Testis (tissue), 3 donors: Measurements from ENCODE around the gene PRSS12. TPM values are rescaled to one million over a fixed set of nuclear protein-coding genes. Genes with fewer than 3 reads are reported as not detected.
"Not testable (repeated sequence)": the region's sequence is repeated elsewhere in the genome, so short reads cannot be mapped to it uniquely, and the experiment has no call there.

Experiments used
- DNase-seq: peaks from one replicate; pipeline ENCODE4 v3.0.0-alpha.2; 2019
- H3K27ac ChIP-seq, 2 donors: fragments of 200-600 bp; sonication (generic); one replicate each; pipeline ENCODE4 v1.5.1; 2019
- H3K27me3 ChIP-seq: fragments of 200-600 bp; sonication (generic); one replicate; pipeline ENCODE4 v1.5.1; 2019
- H3K36me3 ChIP-seq: fragments of 200-600 bp; sonication (generic); one replicate; pipeline ENCODE4 v1.5.1; 2017; ENCODE audit warnings: low read depth; ENCODE audit errors: missing control alignments
- H3K4me1 ChIP-seq: fragments of 200-600 bp; sonication (generic); one replicate; pipeline ENCODE4 v1.5.1; 2019
- H3K4me3 ChIP-seq, 2 donors: fragments of 200-600 bp; sonication (generic); one replicate each; pipeline ENCODE4 v1.5.1; 2017 to 2019
- H3K9me3 ChIP-seq: fragments of 200-600 bp; sonication (generic); one replicate; pipeline ENCODE4 v1.5.1; 2017
- CTCF ChIP-seq, 3 experiments: fragments of 450-650 bp in 2 of 3; fragments of 200-600 bp in 1 of 3; sonication (generic) in 1 of 3; IDR thresholded peaks; one replicate each; pipeline ENCODE4 v1.5.1; 2016 to 2019; ENCODE audit warnings: antibody characterized with exemption in 3 of 3, mild to moderate bottlenecking in 2 of 3, moderate library complexity in 1 of 3
- POLR2A ChIP-seq: fragments of 450-650 bp; IDR thresholded peaks from one replicate; pipeline ENCODE4 v1.6.1; 2017; ENCODE audit warnings: antibody characterized with exemption, mild to moderate bottlenecking, moderate library complexity
- WGBS, 2 donors: methylation state at CpG; one replicate each; pipeline ENCODE4 v1.1.5; 2018; 5-methylcytosine and 5-hydroxymethylcytosine counted together
- intact Hi-C: fragments of 100-400 bp; cut with DNase I; formaldehyde crosslinking; loops from one replicate; pipeline ENCODE4 v1.15.1; 2023; ENCODE audit warnings: low total_unique reads
- polyA plus RNA-seq: library from polyadenylated mRNA; stranded (reverse); fragments of 350-450 nt; fragmentation: Illumina TruSeq; extraction: RNeasy Lipid Tissue Mini Kit (QIAGEN cat#74804); gene quantifications from one replicate; pipeline ENCODE4 v1.2.3, GENCODE V29; 2014; ENCODE audit warnings: low read depth, low replicate concordance; ENCODE audit not compliant: insufficient read depth
- total RNA-seq, 2 donors: library from RNA; depleted of rRNA; stranded (reverse); fragments of >200 nt; gene quantifications; one replicate each; pipeline ENCODE4 v1.2.3, GENCODE V29; 2016

PRSS12 gene
- total and polyA plus RNA-seq, 3 donors from 2014 or later = 33.9 to 65.4 (median 41.5) TPM

- H3K36me3 ChIP-seq = no peaks in the 10 kb centered on the region
- H3K4me3 ChIP-seq = no peak overlapping the region
- TF ChIP-seq CTCF (IDR thresholded peaks at IDR 0.05) = no peak
- H3K27me3 ChIP-seq = no peaks in the 10 kb centered on the region
- DNase-seq = no peak
- H3K9me3 ChIP-seq = no peaks in the 10 kb centered on the region
- 51 to 62% methylated on average over 5 of the region's 5 CpGs for WGBS, 2 donors
- peaks cover 24% of the 10 kb centered on the region for H3K4me1 ChIP-seq
- intact Hi-C loops = no loop called here
- peak overlapping the region; percentile 52 to 71 for H3K27ac ChIP-seq
Observed at GRCh38 chr4:118396881-118397622, 44.2 kb upstream of the PRSS12 start.

- intact Hi-C loops = no loop called here
- H3K27me3 ChIP-seq = no peaks in the 10 kb centered on the region
- TF ChIP-seq CTCF (IDR thresholded peaks at IDR 0.05) = no peak
- TF ChIP-seq POLR2A = no peak
- H3K36me3 ChIP-seq = no peaks in the 10 kb centered on the region
- peak overlapping the region in 1 of 2 donors; percentile 71 for H3K27ac ChIP-seq
- no peaks in the 10 kb centered on the region for H3K9me3 ChIP-seq
- 50 to 56% methylated on average over 3 of the region's 3 CpGs for WGBS, 2 donors
- peaks cover 24% of the 10 kb centered on the region for H3K4me1 ChIP-seq
- no peak for DNase-seq
- no peak overlapping the region for H3K4me3 ChIP-seq
Observed at GRCh38 chr4:118395057-118395644, 42.3 kb upstream of the PRSS12 start.

- H3K9me3 ChIP-seq, H3K36me3 ChIP-seq, DNase-seq, intact Hi-C loops, H3K4me3 ChIP-seq, H3K27me3 ChIP-seq: not testable (repeated sequence)
- peaks cover 17% of the 10 kb centered on the region for H3K4me1 ChIP-seq
- H3K27ac ChIP-seq = peak overlapping the region in 1 of 2 donors; percentile 35
- 91 to 92% methylated on average over 3 to 5 of the region's 5 CpGs for WGBS, 2 donors
Observed at GRCh38 chr4:118392509-118392908, 39.7 kb upstream of the PRSS12 start.

GRCh38 chr4:118390121-118390520, 37.3 kb upstream of the PRSS12 start:
- H3K27ac ChIP-seq = no peak overlapping the region
- no peaks in the 10 kb centered on the region for H3K27me3 ChIP-seq
- no peak for DNase-seq
- no peaks in the 10 kb centered on the region for H3K36me3 ChIP-seq
- no peak overlapping the region for H3K4me3 ChIP-seq
- H3K4me1 ChIP-seq = no peaks in the 10 kb centered on the region
- TF ChIP-seq CTCF (IDR thresholded peaks at IDR 0.05) (no peak), POLR2A (no peak)
- no peaks in the 10 kb centered on the region for H3K9me3 ChIP-seq
- WGBS, 2 donors = 73 to 79% methylated on average over 2 of the region's 2 CpGs
- intact Hi-C loops = no loop called here

- intact Hi-C loops = no loop called here
- Histone ChIP-seq H3K4me3 (no peak overlapping the region), H3K27ac (no peak overlapping the region), H3K36me3 (no peaks in the 10 kb centered on the region), H3K9me3 (no peaks in the 10 kb centered on the region), H3K27me3 (no peaks in the 10 kb centered on the region), H3K4me1 (no peaks in the 10 kb centered on the region)
- TF ChIP-seq POLR2A = no peak
- TF ChIP-seq CTCF (IDR thresholded peaks at IDR 0.05) = no peak
- WGBS, 2 donors = 77 to 80% methylated on average over 6 of the region's 6 CpGs
- no peak for DNase-seq
Observed at GRCh38 chr4:118389721-118390120, 36.9 kb upstream of the PRSS12 start.
